Measurements from ENCODE around the gene CSNK1E. TPM values are rescaled to one million over a fixed set of nuclear protein-coding genes. Genes with fewer than 3 reads are reported as not detected.
A peak's percentile ranks its signal among the peaks of the same experiment; 100 is the strongest.

The CSNK1E gene
- total RNA-seq, 1 experiment from 2014 or later: 178 TPM

DNA sequence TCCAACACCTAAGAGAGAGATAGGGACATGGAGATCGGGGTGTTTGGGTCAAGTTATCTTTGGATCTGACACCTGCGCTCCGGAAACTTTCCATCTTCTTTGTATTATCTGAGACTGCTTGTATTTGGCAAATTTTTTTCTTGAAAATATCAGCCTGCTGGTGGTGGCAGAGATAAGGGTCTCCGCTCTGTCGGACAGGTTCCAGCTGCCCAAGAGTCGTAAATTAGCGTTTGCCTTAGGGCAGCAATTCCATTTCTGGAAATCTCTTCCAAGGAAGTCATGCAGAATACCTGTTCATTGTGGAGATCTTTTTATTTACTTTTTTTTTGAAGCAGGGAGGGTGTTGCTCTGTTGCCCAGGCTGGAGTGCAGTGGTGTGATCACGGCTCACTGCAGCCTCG, 19.5 kb upstream of the CSNK1E start:
- no peak for DNase-seq
- TF ChIP-seq, protein P1, sequence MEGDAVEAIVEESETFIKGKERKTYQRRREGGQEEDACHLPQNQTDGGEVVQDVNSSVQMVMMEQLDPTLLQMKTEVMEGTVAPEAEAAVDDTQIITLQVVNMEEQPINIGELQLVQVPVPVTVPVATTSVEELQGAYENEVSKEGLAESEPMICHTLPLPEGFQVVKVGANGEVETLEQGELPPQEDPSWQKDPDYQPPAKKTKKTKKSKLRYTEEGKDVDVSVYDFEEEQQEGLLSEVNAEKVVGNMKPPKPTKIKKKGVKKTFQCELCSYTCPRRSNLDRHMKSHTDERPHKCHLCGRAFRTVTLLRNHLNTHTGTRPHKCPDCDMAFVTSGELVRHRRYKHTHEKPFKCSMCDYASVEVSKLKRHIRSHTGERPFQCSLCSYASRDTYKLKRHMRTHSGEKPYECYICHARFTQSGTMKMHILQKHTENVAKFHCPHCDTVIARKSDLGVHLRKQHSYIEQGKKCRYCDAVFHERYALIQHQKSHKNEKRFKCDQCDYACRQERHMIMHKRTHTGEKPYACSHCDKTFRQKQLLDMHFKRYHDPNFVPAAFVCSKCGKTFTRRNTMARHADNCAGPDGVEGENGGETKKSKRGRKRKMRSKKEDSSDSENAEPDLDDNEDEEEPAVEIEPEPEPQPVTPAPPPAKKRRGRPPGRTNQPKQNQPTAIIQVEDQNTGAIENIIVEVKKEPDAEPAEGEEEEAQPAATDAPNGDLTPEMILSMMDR (IDR thresholded peaks at IDR 0.05; ENCODE audit: unreplicated experiment): no peak
- H3K27me3 Mint-ChIP-seq (ENCODE audit: unreplicated experiment): no peaks in the 10 kb centered on the region
- H3K4me1 Mint-ChIP-seq (ENCODE audit: low read depth, unreplicated experiment): peaks cover 10% of the 10 kb centered on the region
- H3K4me3 Mint-ChIP-seq (ENCODE audit: low read depth, unreplicated experiment): peak overlapping the region; percentile 70
- no TSS peak for BruUV-seq (replicated peaks)
- H3K9me3 Mint-ChIP-seq (ENCODE audit: low read depth, unreplicated experiment): no peaks in the 10 kb centered on the region
- H3K27ac Mint-ChIP-seq (ENCODE audit: unreplicated experiment): no peak overlapping the region
- intact Hi-C loops (cut with micrococcal nuclease; ENCODE audit: unreplicated experiment): no loop called here
- CTCF ChIA-PET: no interaction called here
- no peaks in the 10 kb centered on the region for H3K36me3 Mint-ChIP-seq (ENCODE audit: insufficient read depth, unreplicated experiment)

DNA sequence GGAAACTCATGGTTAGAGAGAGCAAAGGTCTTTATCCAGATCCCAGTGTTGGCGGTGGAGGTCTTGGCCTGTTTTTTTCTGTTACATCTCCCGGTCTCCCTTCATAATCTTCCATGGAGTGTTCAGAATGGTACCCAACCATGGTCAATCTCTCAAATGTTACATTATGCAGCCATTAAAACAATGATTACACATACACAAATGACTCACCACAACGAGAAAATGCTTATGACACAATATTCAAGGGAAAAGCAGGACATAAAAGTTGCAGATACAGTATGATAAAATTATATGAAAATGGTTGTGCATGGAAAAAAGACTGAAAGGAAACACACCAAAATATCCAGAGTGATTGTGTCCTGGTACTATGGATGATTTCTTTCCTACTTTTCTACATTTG, 17.8 kb upstream of the CSNK1E start:
- no peak for DNase-seq
- peaks cover 10% of the 10 kb centered on the region for H3K4me1 Mint-ChIP-seq (ENCODE audit: low read depth, unreplicated experiment)
- H3K27ac Mint-ChIP-seq (ENCODE audit: unreplicated experiment): no peak overlapping the region
- H3K4me3 Mint-ChIP-seq (ENCODE audit: low read depth, unreplicated experiment): peak overlapping the region; percentile 70
- intact Hi-C loops (cut with micrococcal nuclease; ENCODE audit: unreplicated experiment): no loop called here
- H3K36me3 Mint-ChIP-seq (ENCODE audit: insufficient read depth, unreplicated experiment): no peaks in the 10 kb centered on the region
- TSS peak; percentile 81 for BruUV-seq (replicated peaks)
- TF ChIP-seq, protein P1 (IDR thresholded peaks at IDR 0.05; ENCODE audit: unreplicated experiment): no peak
- CTCF ChIA-PET: interaction anchor here (1.4 kb wide), 1 partner anchor 283 kb away, joined by 3 read pairs; no protein-coding TSS in a partner anchor
- no peaks in the 10 kb centered on the region for H3K9me3 Mint-ChIP-seq (ENCODE audit: low read depth, unreplicated experiment)
- no peaks in the 10 kb centered on the region for H3K27me3 Mint-ChIP-seq (ENCODE audit: unreplicated experiment)

DNA sequence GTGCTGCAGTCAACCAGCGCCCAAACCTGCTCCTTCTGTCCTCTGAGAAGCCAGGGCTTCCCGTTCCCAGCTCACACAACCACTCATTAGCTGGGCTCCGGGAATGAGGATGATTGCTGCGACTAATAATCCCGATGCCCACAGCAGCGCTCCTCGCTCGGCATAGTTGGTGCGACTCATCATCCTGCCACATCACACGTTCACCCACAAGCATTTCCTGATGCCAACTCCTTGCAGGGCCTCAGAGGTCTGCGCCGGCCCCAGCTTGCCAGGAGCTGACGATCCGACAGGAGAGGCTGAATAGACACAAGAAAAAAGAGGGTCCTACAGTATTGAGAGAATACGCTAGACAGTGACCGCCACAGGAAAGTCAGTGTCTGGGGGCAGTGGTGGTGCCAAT, 10.6 kb upstream of the CSNK1E start:
- Mint-ChIP-seq H3K4me3 (ENCODE audit: low read depth, unreplicated experiment) (no peak overlapping the region), H3K9me3 (ENCODE audit: low read depth, unreplicated experiment) (no peaks in the 10 kb centered on the region), H3K4me1 (ENCODE audit: low read depth, unreplicated experiment) (peaks cover 9% of the 10 kb centered on the region), H3K27me3 (ENCODE audit: unreplicated experiment) (no peaks in the 10 kb centered on the region), H3K27ac (ENCODE audit: unreplicated experiment) (no peak overlapping the region), H3K36me3 (ENCODE audit: insufficient read depth, unreplicated experiment) (no peaks in the 10 kb centered on the region)
- DNase-seq: no peak
- BruUV-seq (replicated peaks): no TSS peak
- intact Hi-C loops (cut with micrococcal nuclease; ENCODE audit: unreplicated experiment): no loop called here
- TF ChIP-seq, protein P1 (IDR thresholded peaks at IDR 0.05; ENCODE audit: unreplicated experiment): no peak
- CTCF ChIA-PET: interaction anchor here (1.9 kb wide), 1 partner anchor 22 kb away, joined by 4 read pairs; no protein-coding TSS in a partner anchor

DNA sequence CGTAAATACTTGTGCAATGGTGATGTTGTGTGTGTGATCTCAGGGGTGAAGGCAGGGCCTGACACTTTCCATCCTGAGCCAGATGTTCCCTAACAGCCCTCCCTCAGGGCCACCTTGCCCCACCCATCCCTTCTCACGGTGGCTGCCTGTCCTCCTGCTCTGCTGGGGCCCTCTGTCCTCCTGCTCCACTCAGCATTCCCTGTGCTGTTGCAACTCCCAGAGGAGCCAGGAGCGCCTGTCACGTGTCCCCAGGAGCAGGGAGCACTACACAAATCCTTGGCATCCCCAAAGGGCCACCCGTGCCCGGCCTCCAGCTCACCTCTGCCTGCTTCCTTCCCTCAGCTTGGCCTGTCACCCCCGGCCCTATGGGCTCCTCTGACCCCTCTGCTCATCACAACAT, 10.2 kb upstream of the CSNK1E start:
- no peak for DNase-seq
- intact Hi-C loops (cut with micrococcal nuclease; ENCODE audit: unreplicated experiment): no loop called here
- Mint-ChIP-seq H3K9me3 (ENCODE audit: low read depth, unreplicated experiment) (no peaks in the 10 kb centered on the region), H3K4me1 (ENCODE audit: low read depth, unreplicated experiment) (peaks cover 9% of the 10 kb centered on the region), H3K36me3 (ENCODE audit: insufficient read depth, unreplicated experiment) (no peaks in the 10 kb centered on the region), H3K27ac (ENCODE audit: unreplicated experiment) (no peak overlapping the region), H3K27me3 (ENCODE audit: unreplicated experiment) (no peaks in the 10 kb centered on the region), H3K4me3 (ENCODE audit: low read depth, unreplicated experiment) (no peak overlapping the region)
- no TSS peak for BruUV-seq (replicated peaks)
- CTCF ChIA-PET: interaction anchor here (1.9 kb wide), 1 partner anchor 21 kb away, joined by 4 read pairs; no protein-coding TSS in a partner anchor
- TF ChIP-seq, protein P1 (IDR thresholded peaks at IDR 0.05; ENCODE audit: unreplicated experiment): no peak
